ENCODE data around the gene JAK1.

JAK1 gene

GRCh38 chr1:64961923-64962322 is 4.4 kb downstream of the JAK1 start:
- H3K79me2 ChIP-seq (ENCODE audit: insufficient read depth, low read length): peaks cover 92% of the 10 kb centered on the region
- H2AFZ ChIP-seq (ENCODE audit: low read length): no peak overlapping the region
- H3K27me3 ChIP-seq (ENCODE audit: insufficient read depth, low read length, poor library complexity, severe bottlenecking): no peaks in the 10 kb centered on the region
- H3K36me3 ChIP-seq (ENCODE audit: insufficient read depth, low read length): no peaks in the 10 kb centered on the region
- peak overlapping the region; percentile 86 for H3K4me2 ChIP-seq (ENCODE audit: low read depth, low read length, poor library complexity, severe bottlenecking)
- peaks cover 80% of the 10 kb centered on the region for H3K4me1 ChIP-seq (ENCODE audit: insufficient read depth, low read length, poor library complexity, severe bottlenecking)
- no peaks in the 10 kb centered on the region for H3K9me3 ChIP-seq (ENCODE audit: insufficient read depth, low read depth, low read length)
- no peaks in the 10 kb centered on the region for H3K9me2 ChIP-seq (replicated peaks; ENCODE audit: low read depth, low read length)
- peak overlapping the region; percentile 96 for H3K4me3 ChIP-seq (ENCODE audit: low read length, poor library complexity, severe bottlenecking)
- peaks cover 64% of the 10 kb centered on the region for H4K20me1 ChIP-seq (ENCODE audit: insufficient read depth, low read length, poor library complexity, severe bottlenecking)
- H3F3A ChIP-seq (ENCODE audit: low read depth): peaks cover 3% of the 10 kb centered on the region; the same call in 1 of the 2 replicates
- TF ChIP-seq CTCF (conservative IDR thresholded peaks at IDR 0.05; ENCODE audit: low read length) (no peak), EZH2phosphoT487 (IDR thresholded peaks at IDR 0.05; ENCODE audit: borderline replicate concordance) (no peak)
- H3K9ac ChIP-seq (ENCODE audit: low read depth, low read length, poor library complexity, severe bottlenecking): peak overlapping the region; percentile 89

GRCh38 chr1:64960731-64961130 is 5.6 kb downstream of the JAK1 start:
- Histone ChIP-seq H3K4me3 (ENCODE audit: low read length, poor library complexity, severe bottlenecking) (peak overlapping the region; percentile 96), H3K36me3 (ENCODE audit: insufficient read depth, low read length) (no peaks in the 10 kb centered on the region), H3K79me2 (ENCODE audit: insufficient read depth, low read length) (peaks cover 99% of the 10 kb centered on the region), H3K4me2 (ENCODE audit: low read depth, low read length, poor library complexity, severe bottlenecking) (peak overlapping the region; percentile 86), H3K9me2 (replicated peaks; ENCODE audit: low read depth, low read length) (no peaks in the 10 kb centered on the region), H2AFZ (ENCODE audit: low read length) (no peak overlapping the region), H3K4me1 (ENCODE audit: insufficient read depth, low read length, poor library complexity, severe bottlenecking) (peaks cover 87% of the 10 kb centered on the region), H3K9ac (ENCODE audit: low read depth, low read length, poor library complexity, severe bottlenecking) (peak overlapping the region; percentile 17), H3K27me3 (ENCODE audit: insufficient read depth, low read length, poor library complexity, severe bottlenecking) (no peaks in the 10 kb centered on the region), H4K20me1 (ENCODE audit: insufficient read depth, low read length, poor library complexity, severe bottlenecking) (peaks cover 73% of the 10 kb centered on the region), H3F3A (ENCODE audit: low read depth) (peaks cover 3% of the 10 kb centered on the region; the same call in 1 of the 2 replicates), H3K9me3 (ENCODE audit: insufficient read depth, low read depth, low read length) (no peaks in the 10 kb centered on the region)
- TF ChIP-seq EZH2phosphoT487 (IDR thresholded peaks at IDR 0.05; ENCODE audit: borderline replicate concordance) (no peak), CTCF (conservative IDR thresholded peaks at IDR 0.05; ENCODE audit: low read length) (no peak)

- Histone ChIP-seq H4K20me1 (ENCODE audit: insufficient read depth, low read length, poor library complexity, severe bottlenecking) (peaks cover 66% of the 10 kb centered on the region), H3K27me3 (ENCODE audit: insufficient read depth, low read length, poor library complexity, severe bottlenecking) (no peaks in the 10 kb centered on the region), H3K4me2 (ENCODE audit: low read depth, low read length, poor library complexity, severe bottlenecking) (peak overlapping the region; percentile 86), H3K79me2 (ENCODE audit: insufficient read depth, low read length) (peaks cover 99% of the 10 kb centered on the region), H3K36me3 (ENCODE audit: insufficient read depth, low read length) (peaks cover 2% of the 10 kb centered on the region; the same call in 1 of the 2 replicates), H3K9ac (ENCODE audit: low read depth, low read length, poor library complexity, severe bottlenecking) (peak overlapping the region; percentile 17), H3K4me1 (ENCODE audit: insufficient read depth, low read length, poor library complexity, severe bottlenecking) (peaks cover 93% of the 10 kb centered on the region), H2AFZ (ENCODE audit: low read length) (no peak overlapping the region), H3F3A (ENCODE audit: low read depth) (peaks cover 3% of the 10 kb centered on the region; the same call in 1 of the 2 replicates), H3K4me3 (ENCODE audit: low read length, poor library complexity, severe bottlenecking) (peak overlapping the region; percentile 96), H3K9me2 (replicated peaks; ENCODE audit: low read depth, low read length) (no peaks in the 10 kb centered on the region), H3K9me3 (ENCODE audit: insufficient read depth, low read depth, low read length) (no peaks in the 10 kb centered on the region)
- TF ChIP-seq CTCF (conservative IDR thresholded peaks at IDR 0.05; ENCODE audit: low read length) (no peak), EZH2phosphoT487 (IDR thresholded peaks at IDR 0.05; ENCODE audit: borderline replicate concordance) (no peak)
Observed at GRCh38 chr1:64959986-64960385, 6.4 kb downstream of the JAK1 start.

Data from Loucy (cell line).